ENCODE measurements around the gene TMEM134. TPM values are rescaled to one million over a fixed set of nuclear protein-coding genes. Genes with fewer than 3 reads are reported as not detected.

The TMEM134 gene
- total and polyA plus RNA-seq, 2 donors (not counting 3 experiments of a cell fraction or from before 2014, with no cell fraction given) = 33.4 to 207 TPM

DNA sequence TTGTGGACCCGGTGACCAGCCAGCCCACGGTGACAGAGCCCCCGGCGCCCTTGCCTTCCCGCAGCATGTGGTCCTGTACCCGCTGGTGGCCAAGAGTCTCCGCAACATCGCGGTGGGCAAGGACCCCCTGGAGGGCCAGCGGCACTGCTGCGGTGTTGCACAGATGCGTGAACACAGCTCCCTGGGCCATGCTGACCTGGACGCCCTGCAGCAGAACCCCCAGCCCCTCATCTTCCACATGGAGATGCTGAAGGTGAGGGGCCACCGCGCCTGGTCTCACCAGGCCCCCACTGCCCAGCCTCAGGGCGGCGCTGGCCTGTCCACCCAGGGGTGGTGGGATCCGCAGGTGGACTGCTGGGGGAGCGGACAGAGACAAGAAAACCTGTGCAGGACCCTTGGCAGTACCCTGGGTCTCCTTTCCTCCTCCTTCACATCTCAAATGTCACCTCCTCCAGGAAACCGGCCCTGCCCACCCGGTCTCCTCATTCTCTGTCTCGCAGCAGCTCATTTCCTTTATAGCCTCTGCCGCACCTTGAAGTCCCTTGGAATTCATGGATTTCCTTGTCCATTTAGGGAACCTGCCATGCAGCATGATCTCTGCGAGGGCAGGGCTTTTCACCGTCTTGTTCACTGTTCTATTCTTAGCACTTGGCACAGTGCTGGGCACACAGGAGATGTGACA, 20.3 kb upstream of the TMEM134 start:
- Histone ChIP-seq H3K79me2 (ENCODE audit: control insufficient read depth, insufficient read depth, low read length) (no peaks in the 10 kb centered on the region), H3K9me3 (replicated peaks; ENCODE audit: control insufficient read depth, insufficient read depth, low read length) (no peaks in the 10 kb centered on the region), H3K36me3 (ENCODE audit: control insufficient read depth in 2 of 2, extremely low read depth in 1 of 2, insufficient read depth in 2 of 2, low read length in 2 of 2) (peaks cover 0 to 11% of the 10 kb centered on the region in 2 experiments), H3K4me3 (replicated peaks in 1 of 3; ENCODE audit: insufficient read depth in 1 of 3, low read depth in 1 of 3, low read length in 3 of 3) (no peak overlapping the region), H2AFZ (ENCODE audit: low read depth, low read length) (no peak overlapping the region), H3K9ac (replicated peaks; ENCODE audit: extremely low read depth, insufficient read depth, low read length) (no peak overlapping the region), H3K27me3 (ENCODE audit: control insufficient read depth in 2 of 2, insufficient read depth in 2 of 2, low read length in 2 of 2) (no peaks in the 10 kb centered on the region), H3K27ac (ENCODE audit: insufficient read depth, low read depth, low read length) (no peak overlapping the region), H3K9me1 (replicated peaks; ENCODE audit: control insufficient read depth, extremely low read depth, insufficient read depth, low read length) (no peaks in the 10 kb centered on the region), H4K20me1 (replicated peaks; ENCODE audit: control insufficient read depth, extremely low read depth, insufficient read depth, low read length) (no peaks in the 10 kb centered on the region), H3K4me1 (ENCODE audit: control insufficient read depth, extremely low read depth, insufficient read depth, low read length) (no peaks in the 10 kb centered on the region), H3K4me2 (ENCODE audit: insufficient read depth, low read length) (no peak overlapping the region)
- FAIRE-seq (no peak), DNase-seq (ENCODE audit: low read depth, low spot score) (no peak)
- ChIA-PET POLR2A (no interaction called here), CTCF (no interaction called here)
- dilution Hi-C loops (cut with MboI; ENCODE audit: extremely low pct_ligation_motif_present, low sequenced_read_pairs) = no loop called here
- intact Hi-C loops (cut with micrococcal nuclease) = no loop called here
- no TSS peak for BruUV-seq (replicated peaks)
- TF ChIP-seq JUN (IDR thresholded peaks at IDR 0.05; ENCODE audit: borderline replicate concordance, insufficient read depth, insufficient read length, low read depth) (no peak), POLR2A (IDR thresholded peaks at IDR 0.05; ENCODE audit: low read depth, low read length) (no peak), MYC (IDR thresholded peaks at IDR 0.05; ENCODE audit: low read depth, low read length) (no peak), POLR2AphosphoS5 (IDR thresholded peaks at IDR 0.05; ENCODE audit: insufficient read depth, low read depth, low read length) (no peak), FOS (IDR thresholded peaks at IDR 0.05; ENCODE audit: borderline replicate concordance, insufficient read depth, low read length) (no peak), EZH2 (IDR thresholded peaks at IDR 0.05; ENCODE audit: borderline replicate concordance, low read depth, low read length, severe bottlenecking) (no peak), GATA2 (IDR thresholded peaks at IDR 0.05; ENCODE audit: insufficient read depth, insufficient read length, low read depth, low read length) (no peak)
- TF ChIP-seq, protein P1, sequence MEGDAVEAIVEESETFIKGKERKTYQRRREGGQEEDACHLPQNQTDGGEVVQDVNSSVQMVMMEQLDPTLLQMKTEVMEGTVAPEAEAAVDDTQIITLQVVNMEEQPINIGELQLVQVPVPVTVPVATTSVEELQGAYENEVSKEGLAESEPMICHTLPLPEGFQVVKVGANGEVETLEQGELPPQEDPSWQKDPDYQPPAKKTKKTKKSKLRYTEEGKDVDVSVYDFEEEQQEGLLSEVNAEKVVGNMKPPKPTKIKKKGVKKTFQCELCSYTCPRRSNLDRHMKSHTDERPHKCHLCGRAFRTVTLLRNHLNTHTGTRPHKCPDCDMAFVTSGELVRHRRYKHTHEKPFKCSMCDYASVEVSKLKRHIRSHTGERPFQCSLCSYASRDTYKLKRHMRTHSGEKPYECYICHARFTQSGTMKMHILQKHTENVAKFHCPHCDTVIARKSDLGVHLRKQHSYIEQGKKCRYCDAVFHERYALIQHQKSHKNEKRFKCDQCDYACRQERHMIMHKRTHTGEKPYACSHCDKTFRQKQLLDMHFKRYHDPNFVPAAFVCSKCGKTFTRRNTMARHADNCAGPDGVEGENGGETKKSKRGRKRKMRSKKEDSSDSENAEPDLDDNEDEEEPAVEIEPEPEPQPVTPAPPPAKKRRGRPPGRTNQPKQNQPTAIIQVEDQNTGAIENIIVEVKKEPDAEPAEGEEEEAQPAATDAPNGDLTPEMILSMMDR (IDR thresholded peaks at IDR 0.05; ENCODE audit: extremely low read depth in 1 of 2, insufficient read depth in 1 of 2, low read depth in 1 of 2, low read length in 2 of 2) = no peak
- TF ChIP-seq, protein P2, sequence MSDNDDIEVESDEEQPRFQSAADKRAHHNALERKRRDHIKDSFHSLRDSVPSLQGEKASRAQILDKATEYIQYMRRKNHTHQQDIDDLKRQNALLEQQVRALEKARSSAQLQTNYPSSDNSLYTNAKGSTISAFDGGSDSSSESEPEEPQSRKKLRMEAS (IDR thresholded peaks at IDR 0.05; ENCODE audit: insufficient read depth, insufficient read length) = no peak
